Measurements from ENCODE around the gene SMG6.

- TF ChIP-seq CTCF (IDR thresholded peaks at IDR 0.05; ENCODE audit: insufficient read depth, low read depth, low read length) (no peak), EZH2 (IDR thresholded peaks at IDR 0.05; ENCODE audit: insufficient read depth, low read length) (no peak)
These were observed 196.5 kb downstream of the SMG6 start for GRCh38 chr17:2107050-2107449.

Data from astrocyte (in vitro differentiated cells and primary cell).